ENCODE data around the gene HPSE2. TPM values are rescaled to one million over a fixed set of nuclear protein-coding genes. Genes with fewer than 3 reads are reported as not detected.

HPSE2 gene
- total and polyA plus RNA-seq, 2 of the 13 experiments (the other 11 are each of a cell fraction or from before 2014, with no cell fraction given) = 0.01 TPM; not detected in 1

GRCh38 chr10:99058762-99059161 lies 176.9 kb downstream of the HPSE2 start:
- no peaks in the 10 kb centered on the region for H3K4me1 ChIP-seq (ENCODE audit: insufficient read depth, low read length)
- H3K4me3 ChIP-seq (replicated peaks in 1 of 3; ENCODE audit: insufficient read depth in 1 of 3, low read depth in 2 of 3, low read length in 3 of 3) = no peak overlapping the region
- H2AFZ ChIP-seq (ENCODE audit: low read length) = no peak overlapping the region
- H3K9ac ChIP-seq (ENCODE audit: insufficient read depth, low read depth, low read length) = no peak overlapping the region
- DNase-seq (ENCODE audit: low spot score) = no peak
- no peaks in the 10 kb centered on the region for H3K9me3 ChIP-seq (ENCODE audit: low read length)
- CTCF ChIA-PET (ENCODE audit: low intra/inter-chr PET ratio, low total read pairs) = no interaction called here
- BruUV-seq (replicated peaks) = no TSS peak
- H3K36me3 ChIP-seq (replicated peaks in 1 of 2; ENCODE audit: control insufficient read depth in 1 of 2, insufficient read depth in 2 of 2, low read length in 2 of 2) = no peaks in the 10 kb centered on the region
- TF ChIP-seq ZBTB44 (CRISPR knock-in tag; IDR thresholded peaks at IDR 0.05) (no peak), MTF2 (CRISPR knock-in tag; IDR thresholded peaks at IDR 0.05; ENCODE audit: borderline replicate concordance) (no peak), SMARCE1 (IDR thresholded peaks at IDR 0.05; ENCODE audit: borderline replicate concordance) (no peak), STAG1 (CRISPR knock-in tag; IDR thresholded peaks at IDR 0.05) (no peak), GTF2F1 (IDR thresholded peaks at IDR 0.05; ENCODE audit: low read length) (no peak), NR3C1 (CRISPR knock-in tag; IDR thresholded peaks at IDR 0.05) (no peak), ZBTB3 (CRISPR knock-in tag; IDR thresholded peaks at IDR 0.05; ENCODE audit: borderline replicate concordance, low read depth) (no peak)
- FAIRE-seq = no peak
- in situ Hi-C loops (cut with HindIII; ENCODE audit: extremely low pct_ligation_motif_present, low pct_unique_long_range_greater_than_20kb) (no loop called here), intact Hi-C loops (cut with micrococcal nuclease; ENCODE audit: unreplicated experiment) (no loop called here)
- H3K27me3 ChIP-seq (ENCODE audit: control insufficient read depth in 1 of 2, insufficient read depth in 2 of 2, low read length in 2 of 2) = no peaks in the 10 kb centered on the region
- no peak overlapping the region for H3K27ac ChIP-seq (ENCODE audit: extremely low read length, insufficient read depth, low read length)
- no peak overlapping the region for H3K4me2 ChIP-seq (ENCODE audit: low read depth, low read length)
- POLR2A ChIA-PET = no interaction called here
- no peak for ATAC-seq
- no peaks in the 10 kb centered on the region for H4K20me1 ChIP-seq (ENCODE audit: insufficient read depth, low read length)
- H3K79me2 ChIP-seq (ENCODE audit: insufficient read depth, low read length) = no peaks in the 10 kb centered on the region

DNA sequence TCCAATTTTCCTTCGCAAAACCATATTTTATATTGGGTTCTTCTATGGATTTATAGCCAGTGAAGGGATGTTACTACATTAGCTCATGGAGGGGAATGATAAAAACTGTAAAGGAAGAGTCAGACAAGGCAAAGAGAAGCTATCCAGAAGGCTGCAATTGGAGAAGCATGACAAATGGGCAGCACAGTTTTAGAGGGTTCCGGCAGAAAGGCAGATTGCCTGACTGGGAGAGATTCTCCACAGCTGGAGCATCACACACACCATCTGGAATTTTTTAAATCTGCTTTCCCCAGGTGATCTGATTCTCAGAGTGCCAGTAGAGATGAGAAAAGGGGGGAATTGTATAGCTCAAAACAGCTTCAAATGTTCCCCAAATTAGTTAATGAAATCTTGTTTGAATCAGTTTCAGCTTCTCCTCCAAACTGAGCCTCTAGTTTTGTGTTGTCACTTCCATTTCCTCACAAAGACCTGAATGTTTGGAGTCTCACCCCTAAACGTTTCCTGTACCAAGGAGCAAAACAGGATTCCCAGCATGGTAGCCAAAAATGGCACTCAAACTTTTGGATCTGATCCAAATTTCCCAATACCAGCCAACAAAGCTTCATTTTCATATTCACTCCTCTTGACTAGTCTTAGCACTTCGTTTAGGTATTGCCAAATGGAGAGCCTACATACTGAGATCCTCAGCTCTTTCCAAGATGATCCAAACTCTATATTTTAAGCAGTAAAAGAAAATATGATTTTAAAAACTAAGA lies 177.5 kb downstream of the HPSE2 start:
- Histone ChIP-seq H3K36me3 (replicated peaks in 1 of 2; ENCODE audit: control insufficient read depth in 1 of 2, insufficient read depth in 2 of 2, low read length in 2 of 2) (no peaks in the 10 kb centered on the region), H3K4me1 (ENCODE audit: insufficient read depth, low read length) (no peaks in the 10 kb centered on the region), H2AFZ (ENCODE audit: low read length) (no peak overlapping the region), H4K20me1 (ENCODE audit: insufficient read depth, low read length) (no peaks in the 10 kb centered on the region), H3K27me3 (ENCODE audit: control insufficient read depth in 1 of 2, insufficient read depth in 2 of 2, low read length in 2 of 2) (no peaks in the 10 kb centered on the region), H3K27ac (ENCODE audit: extremely low read length, insufficient read depth, low read length) (no peak overlapping the region), H3K9me3 (ENCODE audit: low read length) (no peaks in the 10 kb centered on the region), H3K9ac (ENCODE audit: insufficient read depth, low read depth, low read length) (no peak overlapping the region), H3K4me2 (ENCODE audit: low read depth, low read length) (no peak overlapping the region), H3K79me2 (ENCODE audit: insufficient read depth, low read length) (no peaks in the 10 kb centered on the region), H3K4me3 (replicated peaks in 1 of 3; ENCODE audit: insufficient read depth in 1 of 3, low read depth in 2 of 3, low read length in 3 of 3) (no peak overlapping the region)
- 27% methylated on average over 4 of the region's 4 CpGs for WGBS (ENCODE audit: low lambda C conversion rate)
- FAIRE-seq (no peak), ATAC-seq (no peak), DNase-seq (ENCODE audit: low spot score) (no peak)
- CTCF ChIA-PET (ENCODE audit: low intra/inter-chr PET ratio, low total read pairs) = no interaction called here
- BruUV-seq (replicated peaks) = no TSS peak
- in situ Hi-C loops (cut with HindIII; ENCODE audit: extremely low pct_ligation_motif_present, low pct_unique_long_range_greater_than_20kb) (no loop called here), intact Hi-C loops (cut with micrococcal nuclease; ENCODE audit: unreplicated experiment) (no loop called here)
- POLR2A ChIA-PET = no interaction called here
- TF ChIP-seq SAP130 (CRISPR knock-in tag; IDR thresholded peaks at IDR 0.05; ENCODE audit: low read depth) (no peak), ZSCAN9 (CRISPR knock-in tag; IDR thresholded peaks at IDR 0.05; ENCODE audit: borderline replicate concordance) (no peak), MTA1 (CRISPR knock-in tag; IDR thresholded peaks at IDR 0.05; ENCODE audit: borderline replicate concordance) (no peak), NCOA1 (CRISPR knock-in tag; IDR thresholded peaks at IDR 0.05) (no peak), ZNF136 (CRISPR knock-in tag; IDR thresholded peaks at IDR 0.05; ENCODE audit: low read depth) (no peak), POGZ (CRISPR knock-in tag; IDR thresholded peaks at IDR 0.05) (no peak), ZNF891 (CRISPR knock-in tag; IDR thresholded peaks at IDR 0.05) (no peak), NCOR1 (IDR thresholded peaks at IDR 0.05; ENCODE audit: borderline replicate concordance, low read length) (no peak), ZNF251 (CRISPR knock-in tag; IDR thresholded peaks at IDR 0.05) (no peak), PPARG (CRISPR knock-in tag; conservative IDR thresholded peaks at IDR 0.05) (no peak), MZF1 (CRISPR knock-in tag; IDR thresholded peaks at IDR 0.05; ENCODE audit: borderline replicate concordance) (no peak)
